WTC11 (cell line): ENCODE measurements around the gene PPP1R16B. TPM values are rescaled to one million over a fixed set of nuclear protein-coding genes. Genes with fewer than 3 reads are reported as not detected.

Experiments used
- ATAC-seq: fragments of 200-7000 bp; cut with Tn5 transposase; 2 replicates; pipeline ENCODE4 v1.10.0; 2021; ENCODE audit warnings: mild to moderate bottlenecking, moderate library complexity
- CTCF ChIA-PET: fragments of 300-600 bp; sonication (Branson Sonifier 250); formaldehyde crosslinking; loops from one replicate; lab custom pipeline; 2021; ENCODE audit warnings: antibody characterized with exemption; lab: Charles Lee
- POLR2A ChIA-PET: fragments of 350-600 bp; sonication (Branson Sonifier 250); formaldehyde crosslinking; loops from one replicate; lab custom pipeline; 2021; ENCODE audit warnings: antibody characterized with exemption; lab: Charles Lee
- DNase-seq: peaks from one replicate; pipeline ENCODE4 v3.0.0; 2021; ENCODE audit warnings: low spot score
- H3K27ac Mint-ChIP-seq: 2 replicates; pipeline ENCODE4 v1.8.0; 2021; ENCODE audit warnings: mixed read lengths
- H3K27me3 Mint-ChIP-seq: 2 replicates; pipeline ENCODE4 v1.8.0; 2021; ENCODE audit warnings: low read depth, mild to moderate bottlenecking, moderate library complexity, mixed read lengths
- H3K36me3 Mint-ChIP-seq: 2 replicates; pipeline ENCODE4 v1.8.0; 2021; ENCODE audit warnings: mixed read lengths
- H3K4me1 Mint-ChIP-seq: 2 replicates; pipeline ENCODE4 v1.8.0; 2022; ENCODE audit warnings: mixed read lengths
- H3K4me3 Mint-ChIP-seq: 2 replicates; pipeline ENCODE4 v1.8.0; 2021; ENCODE audit warnings: mild to moderate bottlenecking, moderate library complexity, mixed read lengths
- H3K9me3 Mint-ChIP-seq: 2 replicates; pipeline ENCODE4 v1.8.0; 2021; ENCODE audit warnings: mixed read lengths
- ESRRA ChIP-seq: sonication (generic); formaldehyde crosslinking; IDR thresholded peaks from 2 replicates; pipeline ENCODE4 v1.8.1; 2022; ENCODE audit warnings: mild to moderate bottlenecking, missing genetic modification reagents, borderline replicate concordance
- FOXK1 ChIP-seq: sonication (generic); formaldehyde crosslinking; IDR thresholded peaks from 2 replicates; pipeline ENCODE4 v1.8.0; 2022; ENCODE audit warnings: mild to moderate bottlenecking, moderate library complexity, missing genetic modification reagents
- SMAD4 ChIP-seq: sonication (generic); formaldehyde crosslinking; IDR thresholded peaks from 2 replicates; pipeline ENCODE4 v1.8.0; 2022; ENCODE audit warnings: mild to moderate bottlenecking, missing genetic modification reagents
- SOX15 ChIP-seq: fragments of 250-450 bp; sonication (Bioruptor Pico); IDR thresholded peaks from 2 replicates; pipeline ENCODE4 v1.9.0; 2021; ENCODE audit warnings: mild to moderate bottlenecking
- TEAD4 ChIP-seq: sonication (generic); formaldehyde crosslinking; IDR thresholded peaks from 2 replicates; pipeline ENCODE4 v1.8.0; 2022; ENCODE audit warnings: mild to moderate bottlenecking, missing genetic modification reagents
- ZNF219 ChIP-seq: sonication (generic); formaldehyde crosslinking; IDR thresholded peaks from 2 replicates; pipeline ENCODE4 v1.8.0; 2023; ENCODE audit warnings: missing genetic modification reagents, mild to moderate bottlenecking, borderline replicate concordance
- ZNF263 ChIP-seq: sonication (generic); formaldehyde crosslinking; IDR thresholded peaks from 2 replicates; pipeline ENCODE4 v1.8.1; 2022; ENCODE audit warnings: low read depth, mild to moderate bottlenecking, moderate library complexity, missing genetic modification reagents
- total RNA-seq: library from RNA; stranded (reverse); gene quantifications from 3 replicates; pipeline ENCODE4 v1.2.3, GENCODE V29; 2021
- TF ChIP-seq, protein P1 (sequence below): sonication (generic); formaldehyde crosslinking; IDR thresholded peaks from 2 replicates; pipeline ENCODE4 v1.8.0; 2022; ENCODE audit warnings: mild to moderate bottlenecking, missing genetic modification reagents
- TF ChIP-seq, protein P2 (sequence below): sonication (generic); formaldehyde crosslinking; IDR thresholded peaks from 2 replicates; pipeline ENCODE4 v1.8.1; 2023; ENCODE audit warnings: mild to moderate bottlenecking, missing genetic modification reagents, moderate library complexity
- TF ChIP-seq, protein P3 (sequence below): sonication (generic); formaldehyde crosslinking; IDR thresholded peaks from 2 replicates; pipeline ENCODE4 v1.8.0; 2022; ENCODE audit warnings: missing genetic modification reagents
- TF ChIP-seq, protein P4 (sequence below): sonication (generic); formaldehyde crosslinking; IDR thresholded peaks from 2 replicates; pipeline ENCODE4 v1.8.0; 2022; ENCODE audit warnings: mild to moderate bottlenecking, missing genetic modification reagents
- TF ChIP-seq, protein P5 (sequence below): sonication (generic); formaldehyde crosslinking; IDR thresholded peaks from 2 replicates; pipeline ENCODE4 v1.8.1; 2022; ENCODE audit warnings: mild to moderate bottlenecking, moderate library complexity, missing genetic modification reagents
- TF ChIP-seq, protein P6 (sequence below): fragments of 250-450 bp; sonication (Bioruptor Pico); IDR thresholded peaks from 2 replicates; pipeline ENCODE4 v1.9.0; 2021; ENCODE audit warnings: mild to moderate bottlenecking, borderline replicate concordance
- TF ChIP-seq, protein P7 (sequence below): sonication (generic); formaldehyde crosslinking; IDR thresholded peaks from 2 replicates; pipeline ENCODE4 v1.8.0; 2023; ENCODE audit warnings: missing genetic modification reagents
- TF ChIP-seq, protein P8 (sequence below): sonication (generic); formaldehyde crosslinking; IDR thresholded peaks from 2 replicates; pipeline ENCODE4 v1.8.1; 2022; ENCODE audit warnings: mild to moderate bottlenecking, missing genetic modification reagents, moderate library complexity, borderline replicate concordance
- TF ChIP-seq, protein P9 (sequence below): fragments of 250-450 bp; sonication (Bioruptor Pico); IDR thresholded peaks from 2 replicates; pipeline ENCODE4 v2.1.2; 2022; ENCODE audit warnings: mild to moderate bottlenecking, moderate library complexity
- TF ChIP-seq, protein P10 (sequence below): sonication (generic); formaldehyde crosslinking; IDR thresholded peaks from 2 replicates; pipeline ENCODE4 v1.8.1; 2022; ENCODE audit warnings: low read depth, missing genetic modification reagents, borderline replicate concordance

PPP1R16B gene
- total RNA-seq, 1 experiment from 2014 or later: 12.0 TPM

DNA sequence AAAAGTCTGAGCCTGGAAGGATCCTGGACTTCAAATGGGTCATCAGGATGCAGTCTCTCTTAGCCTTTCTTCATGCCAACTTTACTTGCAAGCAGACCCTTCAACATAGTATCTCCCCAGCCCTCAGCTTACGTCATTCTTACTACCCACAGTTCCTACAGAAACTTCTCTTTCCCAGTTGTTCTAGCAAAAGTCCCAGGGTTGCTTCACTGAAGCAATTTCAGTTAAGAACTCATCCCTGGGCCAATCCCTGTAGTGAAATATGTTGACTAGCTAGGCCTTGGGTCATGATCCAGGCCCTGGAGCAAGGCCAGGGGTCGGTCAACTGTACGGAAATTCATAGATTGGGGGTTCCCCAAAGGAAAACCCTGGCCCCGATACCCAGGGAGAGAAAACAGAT, 112.2 kb downstream of the PPP1R16B start (continued):
- TF ChIP-seq, protein P1, sequence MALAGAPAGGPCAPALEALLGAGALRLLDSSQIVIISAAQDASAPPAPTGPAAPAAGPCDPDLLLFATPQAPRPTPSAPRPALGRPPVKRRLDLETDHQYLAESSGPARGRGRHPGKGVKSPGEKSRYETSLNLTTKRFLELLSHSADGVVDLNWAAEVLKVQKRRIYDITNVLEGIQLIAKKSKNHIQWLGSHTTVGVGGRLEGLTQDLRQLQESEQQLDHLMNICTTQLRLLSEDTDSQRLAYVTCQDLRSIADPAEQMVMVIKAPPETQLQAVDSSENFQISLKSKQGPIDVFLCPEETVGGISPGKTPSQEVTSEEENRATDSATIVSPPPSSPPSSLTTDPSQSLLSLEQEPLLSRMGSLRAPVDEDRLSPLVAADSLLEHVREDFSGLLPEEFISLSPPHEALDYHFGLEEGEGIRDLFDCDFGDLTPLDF (CRISPR knock-in tag): no peak
- TF ChIP-seq, protein P2, sequence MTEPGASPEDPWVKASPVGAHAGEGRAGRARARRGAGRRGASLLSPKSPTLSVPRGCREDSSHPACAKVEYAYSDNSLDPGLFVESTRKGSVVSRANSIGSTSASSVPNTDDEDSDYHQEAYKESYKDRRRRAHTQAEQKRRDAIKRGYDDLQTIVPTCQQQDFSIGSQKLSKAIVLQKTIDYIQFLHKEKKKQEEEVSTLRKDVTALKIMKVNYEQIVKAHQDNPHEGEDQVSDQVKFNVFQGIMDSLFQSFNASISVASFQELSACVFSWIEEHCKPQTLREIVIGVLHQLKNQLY (CRISPR knock-in tag): no peak
- TF ChIP-seq FOXK1 (CRISPR knock-in tag) (no peak), TEAD4 (CRISPR knock-in tag) (no peak), ESRRA (no peak)
- TF ChIP-seq, all 79 proteins: peak for 0

DNA sequence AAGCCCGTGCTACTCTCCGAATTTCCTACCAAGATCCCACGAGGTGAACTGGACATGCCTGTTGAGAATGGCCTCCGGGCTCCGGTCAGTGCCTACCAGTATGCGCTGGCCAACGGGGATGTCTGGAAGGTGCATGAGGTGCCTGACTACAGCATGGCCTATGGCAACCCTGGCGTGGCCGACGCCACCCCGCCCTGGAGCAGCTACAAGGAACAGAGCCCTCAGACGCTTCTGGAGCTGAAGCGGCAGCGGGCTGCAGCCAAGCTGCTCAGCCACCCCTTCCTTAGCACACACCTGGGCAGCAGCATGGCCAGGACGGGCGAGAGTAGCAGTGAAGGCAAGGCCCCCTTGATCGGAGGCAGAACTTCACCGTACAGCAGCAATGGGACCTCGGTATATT, 112.7 kb downstream of the PPP1R16B start:
- Mint-ChIP-seq H3K4me3 (no peak overlapping the region), H3K36me3 (no peaks in the 10 kb centered on the region)
- POLR2A ChIA-PET: no interaction called here
- ATAC-seq: no peak
- no peak for TF ChIP-seq SMAD4 (CRISPR knock-in tag)
- TF ChIP-seq, protein P3, sequence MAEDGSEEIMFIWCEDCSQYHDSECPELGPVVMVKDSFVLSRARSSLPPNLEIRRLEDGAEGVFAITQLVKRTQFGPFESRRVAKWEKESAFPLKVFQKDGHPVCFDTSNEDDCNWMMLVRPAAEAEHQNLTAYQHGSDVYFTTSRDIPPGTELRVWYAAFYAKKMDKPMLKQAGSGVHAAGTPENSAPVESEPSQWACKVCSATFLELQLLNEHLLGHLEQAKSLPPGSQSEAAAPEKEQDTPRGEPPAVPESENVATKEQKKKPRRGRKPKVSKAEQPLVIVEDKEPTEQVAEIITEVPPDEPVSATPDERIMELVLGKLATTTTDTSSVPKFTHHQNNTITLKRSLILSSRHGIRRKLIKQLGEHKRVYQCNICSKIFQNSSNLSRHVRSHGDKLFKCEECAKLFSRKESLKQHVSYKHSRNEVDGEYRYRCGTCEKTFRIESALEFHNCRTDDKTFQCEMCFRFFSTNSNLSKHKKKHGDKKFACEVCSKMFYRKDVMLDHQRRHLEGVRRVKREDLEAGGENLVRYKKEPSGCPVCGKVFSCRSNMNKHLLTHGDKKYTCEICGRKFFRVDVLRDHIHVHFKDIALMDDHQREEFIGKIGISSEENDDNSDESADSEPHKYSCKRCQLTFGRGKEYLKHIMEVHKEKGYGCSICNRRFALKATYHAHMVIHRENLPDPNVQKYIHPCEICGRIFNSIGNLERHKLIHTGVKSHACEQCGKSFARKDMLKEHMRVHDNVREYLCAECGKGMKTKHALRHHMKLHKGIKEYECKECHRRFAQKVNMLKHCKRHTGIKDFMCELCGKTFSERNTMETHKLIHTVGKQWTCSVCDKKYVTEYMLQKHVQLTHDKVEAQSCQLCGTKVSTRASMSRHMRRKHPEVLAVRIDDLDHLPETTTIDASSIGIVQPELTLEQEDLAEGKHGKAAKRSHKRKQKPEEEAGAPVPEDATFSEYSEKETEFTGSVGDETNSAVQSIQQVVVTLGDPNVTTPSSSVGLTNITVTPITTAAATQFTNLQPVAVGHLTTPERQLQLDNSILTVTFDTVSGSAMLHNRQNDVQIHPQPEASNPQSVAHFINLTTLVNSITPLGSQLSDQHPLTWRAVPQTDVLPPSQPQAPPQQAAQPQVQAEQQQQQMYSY (CRISPR knock-in tag): no peak
- TF ChIP-seq, all 79 proteins: peak for 0
- Mint-ChIP-seq H3K9me3 (no peaks in the 10 kb centered on the region), H3K4me1 (no peaks in the 10 kb centered on the region), H3K27ac (no peak overlapping the region), H3K27me3 (no peaks in the 10 kb centered on the region)
- DNase-seq: no peak
- CTCF ChIA-PET: interaction anchor here (1.4 kb wide), 1 partner anchor 8 kb away, joined by 6 read pairs; the partner anchor contains the start of gene FAM83D

DNA sequence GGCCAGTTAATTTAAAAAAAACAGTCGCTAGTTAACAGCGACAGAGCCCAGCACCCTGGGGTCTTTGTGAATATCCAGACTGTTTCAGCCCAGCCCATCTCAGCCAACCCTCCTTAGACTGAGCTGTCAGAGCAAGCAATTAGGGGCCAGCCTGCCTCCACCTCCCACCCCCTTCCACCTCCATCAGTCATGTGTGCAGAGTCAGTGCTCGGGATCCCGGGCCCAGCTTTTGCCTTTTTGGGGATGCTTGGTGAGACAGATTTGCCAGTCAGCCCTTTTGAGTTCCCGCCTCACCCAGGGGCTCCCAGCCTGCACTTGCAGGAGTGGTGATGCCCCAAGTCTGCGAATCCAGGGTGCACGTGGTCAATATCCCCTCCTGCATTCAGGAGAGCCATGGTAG, 114.2 kb downstream of the PPP1R16B start:
- Mint-ChIP-seq H3K4me3 (no peak overlapping the region), H3K27ac (no peak overlapping the region), H3K27me3 (no peaks in the 10 kb centered on the region), H3K9me3 (no peaks in the 10 kb centered on the region), H3K4me1 (no peaks in the 10 kb centered on the region), H3K36me3 (no peaks in the 10 kb centered on the region)
- ChIA-PET CTCF (no interaction called here), POLR2A (no interaction called here)
- DNase-seq (no peak), ATAC-seq (no peak)
- TF ChIP-seq, protein P4, sequence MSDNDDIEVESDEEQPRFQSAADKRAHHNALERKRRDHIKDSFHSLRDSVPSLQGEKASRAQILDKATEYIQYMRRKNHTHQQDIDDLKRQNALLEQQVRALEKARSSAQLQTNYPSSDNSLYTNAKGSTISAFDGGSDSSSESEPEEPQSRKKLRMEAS: no peak
- no peak for TF ChIP-seq ZNF263
- TF ChIP-seq ZNF219 (CRISPR knock-in tag): no peak
- TF ChIP-seq, protein P5, sequence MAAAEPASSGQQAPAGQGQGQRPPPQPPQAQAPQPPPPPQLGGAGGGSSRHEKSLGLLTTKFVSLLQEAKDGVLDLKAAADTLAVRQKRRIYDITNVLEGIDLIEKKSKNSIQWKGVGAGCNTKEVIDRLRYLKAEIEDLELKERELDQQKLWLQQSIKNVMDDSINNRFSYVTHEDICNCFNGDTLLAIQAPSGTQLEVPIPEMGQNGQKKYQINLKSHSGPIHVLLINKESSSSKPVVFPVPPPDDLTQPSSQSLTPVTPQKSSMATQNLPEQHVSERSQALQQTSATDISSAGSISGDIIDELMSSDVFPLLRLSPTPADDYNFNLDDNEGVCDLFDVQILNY (CRISPR knock-in tag): no peak
- TF ChIP-seq, protein P6, sequence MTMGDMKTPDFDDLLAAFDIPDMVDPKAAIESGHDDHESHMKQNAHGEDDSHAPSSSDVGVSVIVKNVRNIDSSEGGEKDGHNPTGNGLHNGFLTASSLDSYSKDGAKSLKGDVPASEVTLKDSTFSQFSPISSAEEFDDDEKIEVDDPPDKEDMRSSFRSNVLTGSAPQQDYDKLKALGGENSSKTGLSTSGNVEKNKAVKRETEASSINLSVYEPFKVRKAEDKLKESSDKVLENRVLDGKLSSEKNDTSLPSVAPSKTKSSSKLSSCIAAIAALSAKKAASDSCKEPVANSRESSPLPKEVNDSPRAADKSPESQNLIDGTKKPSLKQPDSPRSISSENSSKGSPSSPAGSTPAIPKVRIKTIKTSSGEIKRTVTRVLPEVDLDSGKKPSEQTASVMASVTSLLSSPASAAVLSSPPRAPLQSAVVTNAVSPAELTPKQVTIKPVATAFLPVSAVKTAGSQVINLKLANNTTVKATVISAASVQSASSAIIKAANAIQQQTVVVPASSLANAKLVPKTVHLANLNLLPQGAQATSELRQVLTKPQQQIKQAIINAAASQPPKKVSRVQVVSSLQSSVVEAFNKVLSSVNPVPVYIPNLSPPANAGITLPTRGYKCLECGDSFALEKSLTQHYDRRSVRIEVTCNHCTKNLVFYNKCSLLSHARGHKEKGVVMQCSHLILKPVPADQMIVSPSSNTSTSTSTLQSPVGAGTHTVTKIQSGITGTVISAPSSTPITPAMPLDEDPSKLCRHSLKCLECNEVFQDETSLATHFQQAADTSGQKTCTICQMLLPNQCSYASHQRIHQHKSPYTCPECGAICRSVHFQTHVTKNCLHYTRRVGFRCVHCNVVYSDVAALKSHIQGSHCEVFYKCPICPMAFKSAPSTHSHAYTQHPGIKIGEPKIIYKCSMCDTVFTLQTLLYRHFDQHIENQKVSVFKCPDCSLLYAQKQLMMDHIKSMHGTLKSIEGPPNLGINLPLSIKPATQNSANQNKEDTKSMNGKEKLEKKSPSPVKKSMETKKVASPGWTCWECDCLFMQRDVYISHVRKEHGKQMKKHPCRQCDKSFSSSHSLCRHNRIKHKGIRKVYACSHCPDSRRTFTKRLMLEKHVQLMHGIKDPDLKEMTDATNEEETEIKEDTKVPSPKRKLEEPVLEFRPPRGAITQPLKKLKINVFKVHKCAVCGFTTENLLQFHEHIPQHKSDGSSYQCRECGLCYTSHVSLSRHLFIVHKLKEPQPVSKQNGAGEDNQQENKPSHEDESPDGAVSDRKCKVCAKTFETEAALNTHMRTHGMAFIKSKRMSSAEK (CRISPR knock-in tag): no peak
- TF ChIP-seq, protein P7, sequence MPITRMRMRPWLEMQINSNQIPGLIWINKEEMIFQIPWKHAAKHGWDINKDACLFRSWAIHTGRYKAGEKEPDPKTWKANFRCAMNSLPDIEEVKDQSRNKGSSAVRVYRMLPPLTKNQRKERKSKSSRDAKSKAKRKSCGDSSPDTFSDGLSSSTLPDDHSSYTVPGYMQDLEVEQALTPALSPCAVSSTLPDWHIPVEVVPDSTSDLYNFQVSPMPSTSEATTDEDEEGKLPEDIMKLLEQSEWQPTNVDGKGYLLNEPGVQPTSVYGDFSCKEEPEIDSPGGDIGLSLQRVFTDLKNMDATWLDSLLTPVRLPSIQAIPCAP: no peak
- TF ChIP-seq, protein P8, sequence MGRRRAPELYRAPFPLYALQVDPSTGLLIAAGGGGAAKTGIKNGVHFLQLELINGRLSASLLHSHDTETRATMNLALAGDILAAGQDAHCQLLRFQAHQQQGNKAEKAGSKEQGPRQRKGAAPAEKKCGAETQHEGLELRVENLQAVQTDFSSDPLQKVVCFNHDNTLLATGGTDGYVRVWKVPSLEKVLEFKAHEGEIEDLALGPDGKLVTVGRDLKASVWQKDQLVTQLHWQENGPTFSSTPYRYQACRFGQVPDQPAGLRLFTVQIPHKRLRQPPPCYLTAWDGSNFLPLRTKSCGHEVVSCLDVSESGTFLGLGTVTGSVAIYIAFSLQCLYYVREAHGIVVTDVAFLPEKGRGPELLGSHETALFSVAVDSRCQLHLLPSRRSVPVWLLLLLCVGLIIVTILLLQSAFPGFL: no peak
- TF ChIP-seq, protein P9, sequence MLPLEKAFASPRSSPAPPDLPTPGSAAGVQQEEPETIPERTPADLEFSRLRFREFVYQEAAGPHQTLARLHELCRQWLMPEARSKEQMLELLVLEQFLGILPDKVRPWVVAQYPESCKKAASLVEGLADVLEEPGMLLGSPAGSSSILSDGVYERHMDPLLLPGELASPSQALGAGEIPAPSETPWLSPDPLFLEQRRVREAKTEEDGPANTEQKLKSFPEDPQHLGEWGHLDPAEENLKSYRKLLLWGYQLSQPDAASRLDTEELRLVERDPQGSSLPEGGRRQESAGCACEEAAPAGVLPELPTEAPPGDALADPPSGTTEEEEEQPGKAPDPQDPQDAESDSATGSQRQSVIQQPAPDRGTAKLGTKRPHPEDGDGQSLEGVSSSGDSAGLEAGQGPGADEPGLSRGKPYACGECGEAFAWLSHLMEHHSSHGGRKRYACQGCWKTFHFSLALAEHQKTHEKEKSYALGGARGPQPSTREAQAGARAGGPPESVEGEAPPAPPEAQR (CRISPR knock-in tag): no peak
- no peak for TF ChIP-seq SOX15 (CRISPR knock-in tag)
- TF ChIP-seq, protein P10, sequence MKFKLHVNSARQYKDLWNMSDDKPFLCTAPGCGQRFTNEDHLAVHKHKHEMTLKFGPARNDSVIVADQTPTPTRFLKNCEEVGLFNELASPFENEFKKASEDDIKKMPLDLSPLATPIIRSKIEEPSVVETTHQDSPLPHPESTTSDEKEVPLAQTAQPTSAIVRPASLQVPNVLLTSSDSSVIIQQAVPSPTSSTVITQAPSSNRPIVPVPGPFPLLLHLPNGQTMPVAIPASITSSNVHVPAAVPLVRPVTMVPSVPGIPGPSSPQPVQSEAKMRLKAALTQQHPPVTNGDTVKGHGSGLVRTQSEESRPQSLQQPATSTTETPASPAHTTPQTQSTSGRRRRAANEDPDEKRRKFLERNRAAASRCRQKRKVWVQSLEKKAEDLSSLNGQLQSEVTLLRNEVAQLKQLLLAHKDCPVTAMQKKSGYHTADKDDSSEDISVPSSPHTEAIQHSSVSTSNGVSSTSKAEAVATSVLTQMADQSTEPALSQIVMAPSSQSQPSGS (CRISPR knock-in tag): no peak
